Smooth muscle cell of the brain vasculature (primary cell): ENCODE results near the gene THEM5.

ENCODE experiments used
- DNase-seq: peaks from one replicate; pipeline ENCODE4 v3.0.0-alpha.2; 2012; ENCODE audit warnings: low read depth, low spot score

Gene THEM5

DNA sequence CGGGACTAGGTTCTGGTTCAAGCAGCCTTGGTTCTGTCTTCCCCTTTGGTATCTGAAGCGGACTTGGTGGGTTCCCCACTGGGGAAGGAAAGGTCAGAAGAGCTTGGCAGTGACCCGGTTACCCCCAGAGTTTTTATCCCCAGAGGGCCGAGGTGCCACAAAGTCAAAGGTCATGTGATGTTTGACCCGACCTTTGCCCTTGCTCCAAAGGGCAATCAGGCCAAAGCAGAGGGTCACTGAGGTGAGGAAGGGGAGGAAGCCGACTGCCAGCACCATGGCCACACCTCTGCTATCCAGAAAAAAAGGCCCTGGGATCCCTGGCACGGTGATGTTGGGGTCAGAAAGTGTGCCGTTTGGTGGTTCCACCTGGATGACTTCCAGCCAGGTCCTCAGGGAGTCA is 52.7 kb downstream of the THEM5 start:
- no peak for DNase-seq

GRCh38 chr1:151799179-151800022 is 54.1 kb downstream of the THEM5 start:
- no peak for DNase-seq

DNA sequence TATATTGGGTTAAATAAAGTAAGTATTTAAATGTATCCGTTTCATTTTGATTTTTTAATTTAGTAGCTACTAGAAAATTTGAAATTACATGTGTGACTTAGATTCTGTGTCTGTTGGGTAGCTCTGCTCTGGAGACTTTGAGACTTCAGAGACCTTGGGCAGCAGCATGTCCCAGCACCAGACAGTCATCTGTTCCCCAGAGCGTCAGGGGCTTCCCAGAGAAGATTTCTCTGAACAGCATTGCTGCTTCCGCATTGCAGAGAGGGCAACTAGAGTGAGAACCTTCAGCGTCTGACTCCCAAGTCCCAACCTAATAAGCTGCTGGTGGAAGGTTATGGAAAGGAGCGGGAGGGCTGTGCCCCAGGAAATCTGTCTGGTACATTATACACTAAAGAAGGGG is 54.9 kb downstream of the THEM5 start:
- DNase-seq = no peak
